WTC11 (cell line): ENCODE measurements around the gene SMC3. TPM values are rescaled to one million over a fixed set of nuclear protein-coding genes. Genes with fewer than 3 reads are reported as not detected.
A peak's percentile ranks its signal among the peaks of the same experiment; 100 is the strongest.

Source experiments
- ATAC-seq: fragments of 200-7000 bp; cut with Tn5 transposase; 2 replicates; pipeline ENCODE4 v1.10.0; 2021; ENCODE audit warnings: mild to moderate bottlenecking, moderate library complexity
- CTCF ChIA-PET: fragments of 300-600 bp; sonication (Branson Sonifier 250); formaldehyde crosslinking; loops from one replicate; lab custom pipeline; 2021; ENCODE audit warnings: antibody characterized with exemption; lab: Charles Lee
- POLR2A ChIA-PET: fragments of 350-600 bp; sonication (Branson Sonifier 250); formaldehyde crosslinking; loops from one replicate; lab custom pipeline; 2021; ENCODE audit warnings: antibody characterized with exemption; lab: Charles Lee
- DNase-seq: peaks from one replicate; pipeline ENCODE4 v3.0.0; 2021; ENCODE audit warnings: low spot score
- H3K27ac Mint-ChIP-seq: 2 replicates; pipeline ENCODE4 v1.8.0; 2021; ENCODE audit warnings: mixed read lengths
- H3K27me3 Mint-ChIP-seq: 2 replicates; pipeline ENCODE4 v1.8.0; 2021; ENCODE audit warnings: low read depth, mild to moderate bottlenecking, moderate library complexity, mixed read lengths
- H3K36me3 Mint-ChIP-seq: 2 replicates; pipeline ENCODE4 v1.8.0; 2021; ENCODE audit warnings: mixed read lengths
- H3K4me1 Mint-ChIP-seq: 2 replicates; pipeline ENCODE4 v1.8.0; 2022; ENCODE audit warnings: mixed read lengths
- H3K4me3 Mint-ChIP-seq: 2 replicates; pipeline ENCODE4 v1.8.0; 2021; ENCODE audit warnings: mild to moderate bottlenecking, moderate library complexity, mixed read lengths
- H3K9me3 Mint-ChIP-seq: 2 replicates; pipeline ENCODE4 v1.8.0; 2021; ENCODE audit warnings: mixed read lengths
- AR ChIP-seq: fragments of 250-450 bp; sonication (Bioruptor Pico); IDR thresholded peaks from 2 replicates; pipeline ENCODE4 v1.9.0; 2021; ENCODE audit warnings: mild to moderate bottlenecking
- ATF3 ChIP-seq: sonication (generic); formaldehyde crosslinking; conservative IDR thresholded peaks from 2 replicates; pipeline ENCODE4 v1.8.1; 2022; ENCODE audit warnings: mild to moderate bottlenecking, missing genetic modification reagents
- CDX4 ChIP-seq: fragments of 250-450 bp; sonication (Bioruptor Pico); IDR thresholded peaks from 2 replicates; pipeline ENCODE4 v1.9.0; 2021; ENCODE audit warnings: moderate library complexity, mild to moderate bottlenecking, inconsistent platforms, borderline replicate concordance
- CREB1 ChIP-seq: sonication (generic); formaldehyde crosslinking; IDR thresholded peaks from 2 replicates; pipeline ENCODE4 v1.8.0; 2023; ENCODE audit warnings: mild to moderate bottlenecking, missing genetic modification reagents
- ELF4 ChIP-seq: sonication (generic); formaldehyde crosslinking; IDR thresholded peaks from 2 replicates; pipeline ENCODE4 v1.8.1; 2022; ENCODE audit warnings: low read depth, mild to moderate bottlenecking, moderate library complexity, missing genetic modification reagents
- ERG ChIP-seq: fragments of 250-450 bp; sonication (Bioruptor Pico); IDR thresholded peaks from 2 replicates; pipeline ENCODE4 v1.8.0; 2021; ENCODE audit warnings: mild to moderate bottlenecking
- ESRRA ChIP-seq: sonication (generic); formaldehyde crosslinking; IDR thresholded peaks from 2 replicates; pipeline ENCODE4 v1.8.1; 2022; ENCODE audit warnings: mild to moderate bottlenecking, missing genetic modification reagents, borderline replicate concordance
- GRHL2 ChIP-seq: fragments of 250-450 bp; sonication (Bioruptor Pico); IDR thresholded peaks from 2 replicates; pipeline ENCODE4 v1.8.0; 2022; ENCODE audit warnings: mild to moderate bottlenecking, moderate library complexity; ENCODE audit not compliant: insufficient replicate concordance, severe bottlenecking
- IRF1 ChIP-seq: sonication (generic); formaldehyde crosslinking; IDR thresholded peaks from 2 replicates; pipeline ENCODE4 v1.8.0; 2023; ENCODE audit warnings: missing genetic modification reagents
- NFATC4 ChIP-seq: fragments of 250-450 bp; sonication (Bioruptor Pico); IDR thresholded peaks from 2 replicates; pipeline ENCODE4 v1.9.0; 2021; ENCODE audit warnings: mild to moderate bottlenecking
- NR1H2 ChIP-seq: sonication (generic); formaldehyde crosslinking; IDR thresholded peaks from 2 replicates; pipeline ENCODE4 v1.9.0; 2021; ENCODE audit warnings: mild to moderate bottlenecking, moderate library complexity, missing genetic modification reagents
- PRDM15 ChIP-seq: sonication (generic); formaldehyde crosslinking; IDR thresholded peaks from 2 replicates; pipeline ENCODE4 v1.8.0; 2022; ENCODE audit warnings: missing genetic modification reagents
- SMAD4 ChIP-seq: sonication (generic); formaldehyde crosslinking; IDR thresholded peaks from 2 replicates; pipeline ENCODE4 v1.8.0; 2022; ENCODE audit warnings: mild to moderate bottlenecking, missing genetic modification reagents
- ZBTB21 ChIP-seq: sonication (generic); formaldehyde crosslinking; IDR thresholded peaks from 2 replicates; pipeline ENCODE4 v1.8.1; 2023; ENCODE audit warnings: mild to moderate bottlenecking, missing genetic modification reagents, borderline replicate concordance
- ZBTB43 ChIP-seq: sonication (generic); formaldehyde crosslinking; IDR thresholded peaks from 2 replicates; pipeline ENCODE4 v1.8.1; 2023; ENCODE audit warnings: mild to moderate bottlenecking, missing genetic modification reagents
- ZNF121 ChIP-seq: sonication (generic); formaldehyde crosslinking; IDR thresholded peaks from 2 replicates; pipeline ENCODE4 v1.8.0; 2023; ENCODE audit warnings: missing genetic modification reagents
- ZNF416 ChIP-seq: fragments of 250-450 bp; sonication (Bioruptor Pico); IDR thresholded peaks from 2 replicates; pipeline ENCODE4 v1.9.0; 2021; ENCODE audit warnings: mild to moderate bottlenecking, inconsistent platforms
- ZNF425 ChIP-seq: fragments of 250-450 bp; sonication (Bioruptor Pico); conservative IDR thresholded peaks from 2 replicates; pipeline ENCODE4 v1.9.0; 2021; ENCODE audit warnings: mild to moderate bottlenecking
- total RNA-seq: library from RNA; stranded (reverse); gene quantifications from 3 replicates; pipeline ENCODE4 v1.2.3, GENCODE V29; 2021

The SMC3 gene
- total RNA-seq, 1 experiment from 2014 or later: 71.0 TPM

GRCh38 chr10:110524859-110525232, 42.6 kb upstream of the SMC3 start:
- DNase-seq: no peak
- CTCF ChIA-PET: no interaction called here
- Mint-ChIP-seq H3K27me3 (no peaks in the 10 kb centered on the region), H3K4me1 (peaks cover 49% of the 10 kb centered on the region), H3K27ac (no peak overlapping the region), H3K9me3 (no peaks in the 10 kb centered on the region), H3K36me3 (no peaks in the 10 kb centered on the region)
- POLR2A ChIA-PET: no interaction called here
- TF ChIP-seq AR (CRISPR knock-in tag) (no peak), ZNF416 (CRISPR knock-in tag) (no peak), ESRRA (CRISPR knock-in tag) (no peak), ZBTB21 (CRISPR knock-in tag) (no peak), NFATC4 (CRISPR knock-in tag) (no peak), CREB1 (CRISPR knock-in tag) (no peak), IRF1 (CRISPR knock-in tag) (no peak), PRDM15 (CRISPR knock-in tag) (no peak)
- TF ChIP-seq, all 79 proteins: peak for 0
- H3K4me3 Mint-ChIP-seq: no peak overlapping the region
- ATAC-seq: no peak

- H3K4me3 Mint-ChIP-seq: no peak overlapping the region
- peaks cover 53% of the 10 kb centered on the region for H3K4me1 Mint-ChIP-seq
- peak overlapping the region; percentile 80; the same call in 1 of the 2 replicates for H3K27ac Mint-ChIP-seq
- DNase-seq (no peak), ATAC-seq (no peak)
- ChIA-PET POLR2A (no interaction called here), CTCF (no interaction called here)
- no peaks in the 10 kb centered on the region for H3K9me3 Mint-ChIP-seq
- H3K36me3 Mint-ChIP-seq: no peaks in the 10 kb centered on the region
- no peaks in the 10 kb centered on the region for H3K27me3 Mint-ChIP-seq
- TF ChIP-seq ELF4 (CRISPR knock-in tag) (no peak), NR1H2 (CRISPR knock-in tag) (no peak), ZBTB43 (no peak), GRHL2 (no peak), ATF3 (CRISPR knock-in tag) (no peak), ZNF121 (CRISPR knock-in tag) (no peak), CDX4 (CRISPR knock-in tag) (no peak), ERG (CRISPR knock-in tag) (no peak), ZNF425 (no peak), SMAD4 (no peak)
Observed at GRCh38 chr10:110525349-110526260, 41.9 kb upstream of the SMC3 start.
